HCT116 (cell line): ENCODE data around the gene MAN1A1.

Experiments used
- EZH2 ChIP-seq: fragments of 200-600 bp; sonication (generic); IDR thresholded peaks from 2 replicates; pipeline ENCODE4 v1.6.1; 2017; ENCODE audit warnings: antibody characterized with exemption, mixed run types
- POLR2A ChIP-seq: IDR thresholded peaks from 2 replicates; pipeline ENCODE4 v1.7.0; 2011; ENCODE audit warnings: borderline replicate concordance; ENCODE audit not compliant: insufficient read depth, insufficient read length; ENCODE audit errors: extremely low read depth
- TCF7L2 ChIP-seq: IDR thresholded peaks from 2 replicates; pipeline ENCODE4 v1.7.0; 2011; ENCODE audit warnings: borderline replicate concordance, inconsistent platforms; ENCODE audit not compliant: insufficient read depth, insufficient read length; ENCODE audit errors: extremely low read depth
- YY1 ChIP-seq: IDR thresholded peaks from 2 replicates; pipeline ENCODE4 v1.6.1; 2011; ENCODE audit warnings: low read length, low read depth, moderate library complexity, mild to moderate bottlenecking; ENCODE audit not compliant: insufficient replicate concordance; ENCODE audit errors: extremely low read depth
- TF ChIP-seq, protein P1 (sequence below), 3 experiments: fragments of 200-600 bp in 1 of 3; sonication (generic) in 1 of 3; IDR thresholded peaks in 2 of 3; conservative IDR thresholded peaks in 1 of 3; 2 replicates each; pipeline ENCODE4 v1.5.1; 2012 to 2017; ENCODE audit warnings: low read depth in 2 of 3, low read length in 2 of 3, antibody characterized with exemption in 1 of 3, borderline replicate concordance in 1 of 3, control low read depth in 1 of 3, mild to moderate bottlenecking in 1 of 3, mixed read lengths in 1 of 3, mixed run types in 1 of 3, moderate library complexity in 1 of 3; ENCODE audit not compliant: insufficient read depth in 1 of 3

DNA sequence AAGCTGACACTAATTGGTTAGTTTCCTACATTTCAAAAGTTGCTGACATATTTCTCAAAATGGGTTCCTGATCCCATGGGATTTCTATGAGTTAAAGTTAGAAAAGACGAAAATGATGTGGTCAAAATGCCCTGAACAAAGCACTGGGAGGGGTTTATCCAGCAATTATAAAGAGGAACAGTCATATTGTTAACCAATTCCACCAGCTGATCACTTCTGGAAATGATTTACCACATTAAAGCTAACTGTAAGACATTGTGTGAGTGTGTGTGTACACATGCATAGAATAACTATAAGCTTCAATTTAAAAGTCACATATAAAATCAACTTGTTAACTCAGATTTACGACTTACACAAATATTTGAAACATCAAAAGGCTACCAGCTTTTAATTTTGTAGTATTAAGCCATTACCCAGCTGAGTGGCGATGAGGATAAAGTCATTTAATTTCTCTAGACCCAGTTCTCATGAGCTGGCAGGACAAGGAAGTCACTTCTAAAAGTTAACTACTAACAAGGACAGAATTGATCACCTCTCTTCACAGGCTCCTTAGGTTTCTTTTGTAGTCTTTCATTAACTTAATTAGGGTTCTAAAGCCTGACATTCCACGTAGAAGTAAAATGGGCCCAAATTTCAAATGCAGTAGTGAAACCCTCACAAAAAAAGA lies 40.4 kb downstream of the MAN1A1 start:
- no peak for TF ChIP-seq EZH2
- TF ChIP-seq, protein P1, sequence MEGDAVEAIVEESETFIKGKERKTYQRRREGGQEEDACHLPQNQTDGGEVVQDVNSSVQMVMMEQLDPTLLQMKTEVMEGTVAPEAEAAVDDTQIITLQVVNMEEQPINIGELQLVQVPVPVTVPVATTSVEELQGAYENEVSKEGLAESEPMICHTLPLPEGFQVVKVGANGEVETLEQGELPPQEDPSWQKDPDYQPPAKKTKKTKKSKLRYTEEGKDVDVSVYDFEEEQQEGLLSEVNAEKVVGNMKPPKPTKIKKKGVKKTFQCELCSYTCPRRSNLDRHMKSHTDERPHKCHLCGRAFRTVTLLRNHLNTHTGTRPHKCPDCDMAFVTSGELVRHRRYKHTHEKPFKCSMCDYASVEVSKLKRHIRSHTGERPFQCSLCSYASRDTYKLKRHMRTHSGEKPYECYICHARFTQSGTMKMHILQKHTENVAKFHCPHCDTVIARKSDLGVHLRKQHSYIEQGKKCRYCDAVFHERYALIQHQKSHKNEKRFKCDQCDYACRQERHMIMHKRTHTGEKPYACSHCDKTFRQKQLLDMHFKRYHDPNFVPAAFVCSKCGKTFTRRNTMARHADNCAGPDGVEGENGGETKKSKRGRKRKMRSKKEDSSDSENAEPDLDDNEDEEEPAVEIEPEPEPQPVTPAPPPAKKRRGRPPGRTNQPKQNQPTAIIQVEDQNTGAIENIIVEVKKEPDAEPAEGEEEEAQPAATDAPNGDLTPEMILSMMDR (IDR thresholded peaks at IDR 0.05 in 2 of 3, conservative IDR thresholded peaks at IDR 0.05 in 1 of 3; ENCODE audit: borderline replicate concordance in 1 of 3, insufficient read depth in 1 of 3, low read depth in 2 of 3, low read length in 2 of 3), result no peak
- TF ChIP-seq YY1, result no peak
- TF ChIP-seq POLR2A, result no peak
- TF ChIP-seq TCF7L2, result no peak
